SIG-M5 treated with dmso at 0.1 percent for 504 hours (cell line): ENCODE measurements around the gene PPP6R3.
"Not testable (repeated sequence)": the region's sequence is repeated elsewhere in the genome, so short reads cannot be mapped to it uniquely, and the experiment has no call there.

Experiments used
- DNase-seq: peaks from one replicate; lab custom pipeline; 2025; ENCODE audit not compliant: unreplicated experiment; lab: John Stamatoyannopoulos, UW

Gene PPP6R3

GRCh38 chr11:68591719-68592118 is 131.2 kb downstream of the PPP6R3 start:
- DNase-seq, result no peak

DNA sequence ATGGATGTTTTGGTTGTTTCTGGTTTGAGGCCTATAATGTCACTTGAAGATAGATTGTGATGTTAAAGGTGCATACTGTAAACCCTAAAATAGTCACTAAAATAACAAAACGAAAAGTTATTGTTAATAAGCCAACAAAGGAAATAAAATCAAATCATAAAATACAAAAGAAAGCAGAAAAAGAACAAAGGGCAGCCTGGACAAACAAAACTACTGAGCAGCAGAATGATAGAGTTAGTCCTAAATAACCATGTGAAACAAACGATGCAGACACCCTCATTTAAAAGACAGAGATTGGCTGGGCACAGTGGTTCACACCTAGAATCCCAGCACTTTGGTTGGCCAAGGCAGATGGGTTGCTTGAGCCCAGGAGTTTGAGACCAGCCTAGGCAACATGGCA is 132.9 kb downstream of the PPP6R3 start:
- DNase-seq, result no peak

GRCh38 chr11:68594123-68594522 is 133.6 kb downstream of the PPP6R3 start:
- DNase-seq, result no peak

- DNase-seq, result no peak
These were observed 135.7 kb downstream of the PPP6R3 start for GRCh38 chr11:68596231-68596630.

DNA sequence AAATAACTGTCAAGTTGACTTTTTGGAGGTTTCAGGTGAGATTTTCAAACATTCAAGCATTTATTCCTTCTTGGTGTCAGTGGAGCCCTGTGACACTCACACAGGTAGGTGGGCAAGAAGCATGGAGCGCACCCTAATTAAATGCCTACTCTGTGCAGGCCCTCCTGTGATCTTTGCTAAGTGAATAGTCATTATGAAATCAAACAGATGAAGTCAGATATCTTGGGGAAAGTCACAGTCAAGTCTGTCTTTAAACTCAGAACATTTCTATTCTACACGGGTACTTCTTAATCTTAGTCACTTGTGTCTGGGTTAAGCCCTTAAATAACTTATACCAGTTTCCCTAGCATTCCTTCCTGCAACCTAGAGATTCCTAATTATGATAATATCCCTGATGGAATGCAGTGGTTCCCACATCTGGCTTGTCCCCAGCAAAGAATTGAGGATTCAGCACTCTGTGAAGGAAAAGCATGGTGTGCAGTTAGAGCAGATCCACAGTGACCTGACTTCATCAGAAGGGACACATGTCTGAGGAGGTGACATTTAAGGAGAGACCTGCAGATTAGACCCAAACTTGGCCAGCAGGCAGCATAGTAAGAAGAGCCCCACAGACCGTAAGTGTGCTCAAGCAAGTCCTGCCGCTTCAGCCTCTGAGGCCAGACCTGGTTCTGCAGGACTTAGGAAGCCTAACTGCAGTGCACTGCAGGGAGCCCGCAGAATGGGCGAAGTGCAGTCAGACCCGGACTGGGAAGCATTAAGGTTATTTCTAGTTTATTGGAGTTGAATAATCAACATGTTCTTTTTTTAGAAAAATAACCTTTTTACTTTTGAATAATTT is 138.5 kb downstream of the PPP6R3 start:
- no peak for DNase-seq

- DNase-seq, result peak; percentile 21
These were observed 140.6 kb downstream of the PPP6R3 start for GRCh38 chr11:68601147-68601546.

GRCh38 chr11:68609761-68610160 is 149.2 kb downstream of the PPP6R3 start:
- no peak for DNase-seq

DNA sequence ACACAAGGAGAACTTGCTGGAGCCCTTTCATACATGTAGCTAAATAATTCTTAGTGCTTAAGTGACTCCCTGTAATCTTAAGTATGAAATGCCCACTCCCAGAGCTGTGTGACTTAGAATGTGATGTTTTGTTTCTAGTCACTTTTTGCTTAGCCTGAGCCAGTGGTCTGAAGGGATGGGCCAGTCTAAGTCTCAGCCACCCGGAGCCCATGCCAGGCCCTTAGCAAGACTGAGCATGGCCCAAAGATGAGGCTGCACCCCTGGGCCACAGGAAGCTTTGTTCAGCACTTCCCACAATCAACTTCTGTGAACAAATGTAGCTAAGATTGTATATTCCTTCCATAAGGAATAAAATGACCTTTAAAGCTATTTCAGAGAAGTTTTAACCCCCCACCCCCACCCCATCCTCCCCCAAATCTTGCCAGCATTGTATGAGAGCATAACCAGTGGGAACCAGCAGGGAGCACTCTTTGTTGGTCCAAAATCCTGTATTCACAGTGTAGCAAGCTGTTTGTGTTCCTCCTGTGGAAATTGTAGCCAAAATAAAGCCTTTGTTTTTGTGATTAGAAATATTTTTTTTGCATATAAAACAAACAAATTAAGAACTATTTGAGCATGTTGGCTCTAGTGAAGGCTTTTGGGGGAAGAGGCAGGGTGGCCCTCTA is 150.0 kb downstream of the PPP6R3 start:
- DNase-seq, result no peak

DNA sequence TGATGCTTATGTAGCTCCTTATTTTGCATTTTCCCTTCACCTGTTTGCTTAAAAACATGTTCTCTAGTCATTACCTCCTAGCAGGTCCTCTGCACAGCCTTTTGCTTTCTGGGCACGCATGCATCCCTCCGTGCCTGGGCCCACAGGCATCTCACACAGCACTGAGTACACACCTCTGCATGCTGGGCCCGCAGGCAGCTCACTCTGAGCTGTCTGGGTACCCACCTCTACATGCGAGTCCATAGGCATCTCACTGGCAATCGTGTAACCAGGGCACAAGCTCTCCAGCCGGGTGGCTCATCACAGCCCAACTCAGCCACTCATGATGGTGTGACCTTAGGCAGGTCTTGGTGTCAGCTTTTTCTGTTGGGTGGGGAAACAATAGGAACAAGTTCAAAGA is 155.1 kb downstream of the PPP6R3 start:
- no peak for DNase-seq

GRCh38 chr11:68617925-68618809 is 157.6 kb downstream of the PPP6R3 start:
- no peak for DNase-seq

DNA sequence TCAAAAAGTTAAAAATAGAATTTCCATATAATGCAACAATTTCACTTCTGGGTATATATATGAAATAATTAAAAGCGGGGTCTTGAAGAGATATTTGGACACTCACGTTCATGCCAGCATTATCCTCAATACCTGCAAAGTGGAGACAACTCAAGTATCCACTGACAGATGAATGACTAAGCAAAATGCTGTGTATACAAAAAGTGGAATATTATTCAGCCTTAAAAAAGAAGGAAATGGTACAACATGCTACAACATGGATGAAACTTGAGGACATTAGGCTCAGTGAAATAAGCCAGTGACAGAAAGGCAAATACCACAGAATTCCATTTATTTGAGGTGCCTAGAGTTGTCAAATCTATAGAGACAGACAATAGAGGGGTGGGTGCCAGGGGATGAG is 161.3 kb downstream of the PPP6R3 start:
- DNase-seq, result no peak

GRCh38 chr11:68623706-68624105 is 163.2 kb downstream of the PPP6R3 start:
- not testable (repeated sequence) for DNase-seq

- DNase-seq, result not testable (repeated sequence)
These were observed 164.5 kb downstream of the PPP6R3 start for GRCh38 chr11:68625069-68625468.

DNA sequence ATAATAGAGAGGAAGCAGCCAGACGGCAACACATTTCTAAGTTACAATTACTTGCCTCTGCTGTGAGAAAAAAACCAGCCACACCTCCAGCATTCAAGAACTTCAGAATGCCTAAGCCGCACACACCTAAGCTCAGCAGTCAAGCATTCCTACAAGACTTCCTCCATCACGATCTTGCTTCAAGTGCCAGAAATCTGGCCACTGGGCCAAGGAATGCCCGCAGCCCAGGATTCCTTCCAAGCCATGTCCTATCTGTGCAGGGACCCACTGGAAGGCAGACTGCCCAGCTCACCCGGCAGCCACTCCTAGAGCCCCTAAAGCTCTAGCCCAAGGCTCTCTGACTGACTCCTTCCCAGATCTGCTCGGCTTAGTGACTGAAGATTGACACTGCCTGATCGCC is 165.7 kb downstream of the PPP6R3 start:
- not testable (repeated sequence) for DNase-seq

DNA sequence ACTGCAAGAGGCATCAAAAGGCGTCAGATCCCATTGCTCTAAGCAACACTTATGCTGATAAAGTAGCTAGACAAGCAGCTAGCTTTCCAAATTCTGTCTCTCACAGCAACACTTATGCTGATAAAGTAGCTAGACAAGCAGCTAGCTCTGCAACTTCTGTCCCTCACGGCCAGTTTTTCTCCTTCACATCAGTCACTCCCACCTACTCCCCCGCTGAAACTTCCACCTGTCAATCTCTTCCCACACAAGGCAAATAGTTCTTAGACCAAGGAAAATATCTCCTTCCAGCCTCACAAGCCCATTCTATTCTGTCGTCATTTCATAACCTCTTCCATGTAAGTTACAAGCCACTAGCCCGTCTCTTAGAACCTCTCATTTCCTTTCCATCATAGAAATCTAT is 168.3 kb downstream of the PPP6R3 start:
- not testable (repeated sequence) for DNase-seq

DNA sequence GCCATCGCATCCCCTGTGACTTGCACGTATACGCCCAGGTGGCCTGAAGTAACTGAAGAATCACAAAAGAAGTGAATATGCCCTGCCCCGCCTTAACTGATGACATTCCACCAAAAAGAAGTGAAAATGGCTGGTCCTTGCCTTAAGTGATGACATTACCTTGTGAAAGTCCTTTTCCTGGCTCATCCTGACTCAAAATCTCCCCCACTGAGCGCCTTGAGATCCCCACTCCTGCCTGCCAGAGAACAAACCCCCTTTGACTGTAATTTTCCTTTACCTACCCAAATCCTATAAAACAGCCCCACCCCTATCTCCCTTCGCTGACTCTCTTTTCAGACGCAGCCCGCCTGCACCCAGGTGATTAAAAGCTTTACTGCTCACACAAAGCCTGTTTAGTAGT is 171.8 kb downstream of the PPP6R3 start:
- DNase-seq, result not testable (repeated sequence)

DNA sequence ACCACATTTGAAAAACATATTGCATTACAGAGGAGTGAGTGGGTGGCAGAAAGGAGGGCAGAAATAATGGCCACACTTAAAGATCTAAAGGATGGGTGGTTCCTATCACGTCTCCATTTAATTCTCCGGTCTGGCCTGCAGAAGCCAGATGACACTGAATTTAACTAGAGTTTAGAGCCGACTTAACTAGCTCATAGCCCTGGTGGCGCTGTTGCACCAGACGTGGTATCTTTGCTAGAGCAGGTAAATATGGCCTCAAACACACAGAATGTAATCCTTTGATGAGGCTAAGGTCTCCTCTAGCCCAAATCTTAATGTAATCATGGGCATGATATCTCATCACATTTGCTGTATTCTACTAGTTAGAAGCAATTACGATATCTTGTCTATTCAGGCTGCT is 172.2 kb downstream of the PPP6R3 start:
- peak; percentile 69 for DNase-seq

- DNase-seq, result not testable (repeated sequence)
These were observed 174.1 kb downstream of the PPP6R3 start for GRCh38 chr11:68634606-68635005.

GRCh38 chr11:68635172-68635571 is 174.6 kb downstream of the PPP6R3 start:
- DNase-seq, result not testable (repeated sequence)

GRCh38 chr11:68635883-68636282 is 175.3 kb downstream of the PPP6R3 start:
- not testable (repeated sequence) for DNase-seq

- DNase-seq, result not testable (repeated sequence)
These were observed 178.8 kb downstream of the PPP6R3 start for GRCh38 chr11:68639322-68639721.
